Thyroid gland (tissue), 4 donors: ENCODE data around the gene CWC27. TPM values are rescaled to one million over a fixed set of nuclear protein-coding genes. Genes with fewer than 3 reads are reported as not detected.

Experiments
- DNase-seq, 2 donors: peaks; one replicate each; pipeline ENCODE4 v3.0.0-alpha.2; 2019
- H3K27ac ChIP-seq, 3 donors: fragments of 200-600 bp; sonication (generic); 1 replicate in 2 of 3; 2 replicates in 1 of 3; pipeline ENCODE4 v1.5.1; 2016 to 2019; ENCODE audit warnings: mild to moderate bottlenecking in 1 of 3, moderate library complexity in 1 of 3
- H3K27me3 ChIP-seq: fragments of 200-600 bp; sonication (generic); one replicate; pipeline ENCODE4 v1.5.1; 2019
- H3K36me3 ChIP-seq, 2 donors: fragments of 200-600 bp; sonication (generic); one replicate each; pipeline ENCODE4 v1.5.1; 2016 to 2019
- H3K4me1 ChIP-seq, 2 donors: fragments of 200-600 bp; sonication (generic); one replicate each; pipeline ENCODE4 v1.5.1; 2017 to 2019
- H3K4me3 ChIP-seq, 3 donors: fragments of 200-600 bp; sonication (generic); replicated peaks in 1 of 3; 1 replicate in 2 of 3; 2 replicates in 1 of 3; pipeline ENCODE4 v1.5.1; 2016; ENCODE audit warnings: mild to moderate bottlenecking in 1 of 3
- H3K9me3 ChIP-seq: fragments of 200-600 bp; sonication (generic); one replicate; pipeline ENCODE4 v1.5.1; 2017
- CTCF ChIP-seq, 6 experiments: fragments of 200-600 bp in 3 of 6; fragments of 450-650 bp in 3 of 6; sonication (generic) in 3 of 6; IDR thresholded peaks; one replicate each; pipeline ENCODE4 v1.5.1; 2016 to 2019; ENCODE audit warnings: antibody characterized with exemption in 6 of 6, mild to moderate bottlenecking in 2 of 6, inconsistent platforms in 1 of 6, moderate library complexity in 1 of 6
- POLR2A ChIP-seq, 2 donors: fragments of 450-650 bp; IDR thresholded peaks; one replicate each; pipeline ENCODE4 v1.6.1; 2017; ENCODE audit warnings: antibody characterized with exemption in 2 of 2, mild to moderate bottlenecking in 2 of 2, moderate library complexity in 1 of 2
- WGBS, 2 donors: methylation state at CpG; one replicate each; pipeline ENCODE4 v1.1.5; 2017; 5-methylcytosine and 5-hydroxymethylcytosine counted together
- intact Hi-C: fragments of 100-400 bp; cut with DNase I; formaldehyde crosslinking; loops from one replicate; pipeline ENCODE4 v1.15.1; 2023
- total RNA-seq, 4 donors: library from RNA; depleted of rRNA; stranded (reverse); fragments of >200 nt; gene quantifications; one replicate each; pipeline ENCODE4 v1.2.3, GENCODE V29; 2016

Gene CWC27
- total RNA-seq, 4 donors from 2014 or later: 15.0 to 24.3 (median 16.7) TPM

GRCh38 chr5:65050826-65051498 lies 282.2 kb downstream of the CWC27 start:
- Histone ChIP-seq H3K9me3 (no peaks in the 10 kb centered on the region), H3K27ac (no peak overlapping the region), H3K27me3 (no peaks in the 10 kb centered on the region), H3K4me1 (no peaks in the 10 kb centered on the region), H3K36me3 (no peaks in the 10 kb centered on the region), H3K4me3 (no peak overlapping the region)
- WGBS, 2 donors: 43 to 52% methylated on average over 3 to 5 of the region's 5 CpGs
- intact Hi-C loops: no loop called here
- no peak for DNase-seq
- TF ChIP-seq POLR2A (IDR thresholded peaks at IDR 0.05) (no peak), CTCF (IDR thresholded peaks at IDR 0.05) (no peak)

GRCh38 chr5:65055938-65056337 lies 287.2 kb downstream of the CWC27 start:
- Histone ChIP-seq H3K9me3 (no peaks in the 10 kb centered on the region), H3K36me3 (no peaks in the 10 kb centered on the region), H3K4me3 (no peak overlapping the region), H3K27me3 (no peaks in the 10 kb centered on the region), H3K27ac (no peak overlapping the region), H3K4me1 (no peaks in the 10 kb centered on the region)
- 89 to 91% methylated on average over 1 of the region's 1 CpG for WGBS, 2 donors
- TF ChIP-seq POLR2A (IDR thresholded peaks at IDR 0.05): no peak
- TF ChIP-seq CTCF (IDR thresholded peaks at IDR 0.05): no peak
- DNase-seq: no peak
- intact Hi-C loops: no loop called here

GRCh38 chr5:65059681-65060598 lies 291.2 kb downstream of the CWC27 start:
- Histone ChIP-seq H3K4me1 (no peaks in the 10 kb centered on the region), H3K9me3 (no peaks in the 10 kb centered on the region), H3K36me3 (no peaks in the 10 kb centered on the region), H3K4me3 (no peak overlapping the region), H3K27ac (no peak overlapping the region), H3K27me3 (no peaks in the 10 kb centered on the region)
- intact Hi-C loops: no loop called here
- 93 to 96% methylated on average over 6 of the region's 6 CpGs for WGBS, 2 donors
- TF ChIP-seq CTCF (IDR thresholded peaks at IDR 0.05) (no peak), POLR2A (IDR thresholded peaks at IDR 0.05) (no peak)
- no peak for DNase-seq

GRCh38 chr5:65061250-65061973 lies 292.7 kb downstream of the CWC27 start:
- Histone ChIP-seq H3K27me3 (no peaks in the 10 kb centered on the region), H3K9me3 (no peaks in the 10 kb centered on the region), H3K36me3 (no peaks in the 10 kb centered on the region), H3K4me3 (no peak overlapping the region), H3K4me1 (no peaks in the 10 kb centered on the region), H3K27ac (no peak overlapping the region)
- 66 to 72% methylated on average over 9 of the region's 9 CpGs for WGBS, 2 donors
- intact Hi-C loops: no loop called here
- DNase-seq: peak; percentile 64 to 73
- TF ChIP-seq POLR2A (IDR thresholded peaks at IDR 0.05) (no peak), CTCF (IDR thresholded peaks at IDR 0.05) (no peak)
